Common myeloid progenitor, CD34-positive (primary cell): ENCODE data around the gene SH2D3A.

Source experiments
- CTCF ChIA-PET: fragments of 350-600 bp; sonication (Branson Sonifier 250); formaldehyde crosslinking; loops from one replicate; lab custom pipeline; 2021; ENCODE audit warnings: antibody characterized with exemption; lab: Charles Lee
- POLR2A ChIA-PET: fragments of 350-600 bp; sonication (Branson Sonifier 250); formaldehyde crosslinking; loops from one replicate; lab custom pipeline; 2021; ENCODE audit warnings: antibody characterized with exemption; lab: Charles Lee
- DNase-seq, 3 donors: peaks; one replicate each; pipeline versions ENCODE4 v3.0.0 to v3.0.0-alpha.2; 2013
- H3K27ac ChIP-seq, 2 experiments: 1 replicate in 1 of 2; 2 replicates in 1 of 2; pipeline ENCODE4 v1.7.0; 2013; ENCODE audit warnings: inconsistent platforms in 2 of 2, low read length in 2 of 2, mild to moderate bottlenecking in 2 of 2, low read depth in 1 of 2, moderate library complexity in 1 of 2; ENCODE audit not compliant: severe bottlenecking in 2 of 2, insufficient read depth in 1 of 2, poor library complexity in 1 of 2
- H3K27me3 ChIP-seq, 5 experiments: replicated peaks in 2 of 5; 1 replicate in 3 of 5; 2 replicates in 2 of 5; pipeline versions ENCODE4 v1.6.1 to v1.7.0; 2013; ENCODE audit warnings: low read length in 4 of 5, mild to moderate bottlenecking in 2 of 5, moderate library complexity in 2 of 5, inconsistent platforms in 1 of 5; ENCODE audit not compliant: insufficient read depth in 5 of 5, control insufficient read depth in 4 of 5
- H3K36me3 ChIP-seq, 4 experiments: 1 replicate in 2 of 4; 2 replicates in 2 of 4; pipeline versions ENCODE4 v1.6.1 to v1.7.0; 2013; ENCODE audit warnings: low read length in 3 of 4, control low read depth in 1 of 4, mild to moderate bottlenecking in 1 of 4; ENCODE audit not compliant: control insufficient read depth in 4 of 4, insufficient read depth in 4 of 4
- H3K4me1 ChIP-seq, 4 experiments: 1 replicate in 3 of 4; 2 replicates in 1 of 4; pipeline versions ENCODE4 v1.6.1 to v1.7.1; 2013; ENCODE audit warnings: low read length in 3 of 4, mild to moderate bottlenecking in 3 of 4, control low read depth in 1 of 4, inconsistent platforms in 1 of 4, moderate library complexity in 1 of 4; ENCODE audit not compliant: control insufficient read depth in 4 of 4, insufficient read depth in 4 of 4; ENCODE audit errors: control extremely low read depth in 1 of 4
- H3K4me3 ChIP-seq, 7 experiments: 1 replicate in 4 of 7; 2 replicates in 3 of 7; pipeline versions ENCODE4 v1.5.1 to v1.7.0; 2013; ENCODE audit warnings: mild to moderate bottlenecking in 7 of 7, low read length in 6 of 7, moderate library complexity in 6 of 7, inconsistent platforms in 2 of 7, low read depth in 2 of 7, control low read depth in 1 of 7; ENCODE audit not compliant: insufficient read depth in 4 of 7, control insufficient read depth in 1 of 7; ENCODE audit errors: extremely low read depth in 1 of 7
- H3K9me3 ChIP-seq, 5 experiments: 1 replicate in 4 of 5; 2 replicates in 1 of 5; pipeline versions ENCODE4 v1.6.1 to v1.7.1; 2013; ENCODE audit warnings: low read length in 4 of 5, mild to moderate bottlenecking in 2 of 5, inconsistent platforms in 1 of 5, low read depth in 1 of 5, moderate library complexity in 1 of 5; ENCODE audit not compliant: control insufficient read depth in 4 of 5, insufficient read depth in 2 of 5; ENCODE audit errors: control extremely low read depth in 1 of 5
- WGBS: methylation state at CpG from one replicate; pipeline ENCODE4 v1.1.5; 2013; ENCODE audit not compliant: insufficient coverage; 5-methylcytosine and 5-hydroxymethylcytosine counted together

Gene SH2D3A

DNA sequence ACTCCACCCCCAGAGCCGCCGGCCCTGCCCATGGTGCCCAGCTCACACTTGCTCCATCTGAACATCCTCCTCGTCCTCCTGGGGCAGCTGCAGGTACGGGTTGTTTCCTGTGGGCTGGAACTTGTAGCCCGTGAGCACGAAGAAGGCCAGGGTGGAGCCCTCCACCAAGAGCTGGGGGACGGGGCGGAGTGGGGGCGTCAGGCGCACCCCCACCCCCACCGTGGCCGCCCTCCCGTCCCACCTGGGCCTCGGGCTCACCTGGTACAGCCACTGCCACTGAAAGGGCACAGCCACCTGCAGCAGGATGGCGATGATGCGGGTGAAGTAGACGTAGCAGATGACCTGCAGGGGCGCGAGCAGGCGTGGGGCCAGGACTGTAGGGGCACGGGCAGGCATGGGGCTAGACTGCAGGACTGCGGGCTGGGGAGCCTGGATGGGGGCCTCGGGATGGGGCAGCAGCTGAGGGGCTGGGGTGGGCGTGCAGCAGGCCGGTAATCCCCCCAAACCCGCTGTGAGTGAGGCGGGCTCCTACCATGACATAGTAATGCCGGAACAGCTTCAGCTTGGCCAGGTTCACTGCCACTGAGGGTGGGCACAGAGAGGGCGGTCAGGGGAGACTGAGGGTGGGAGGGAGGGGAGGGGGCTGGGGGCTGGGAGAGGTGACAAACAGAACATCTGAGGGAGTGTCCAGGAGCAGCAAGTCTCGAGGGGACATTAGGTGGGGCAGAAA lies 36.1 kb downstream of the SH2D3A start:
- CTCF ChIA-PET: interaction anchor here (0.8 to 1.2 kb wide), 2 partner anchors 61 to 100 kb away, joined by 3 to 4 read pairs; partner anchors contain the start of gene TNFSF14

GRCh38 chr19:6730153-6730804 lies 37.0 kb downstream of the SH2D3A start:
- H3K4me3 ChIP-seq: no peak overlapping the region
- peaks cover 2 to 31% (median 14%) of the 10 kb centered on the region in 4 experiments for H3K36me3 ChIP-seq
- H3K27me3 ChIP-seq: no peaks in the 10 kb centered on the region
- WGBS: 84% methylated on average over 13 of the region's 27 CpGs
- H3K9me3 ChIP-seq: no peaks in the 10 kb centered on the region
- POLR2A ChIA-PET: no interaction called here
- H3K4me1 ChIP-seq: peaks cover 0 to 25% (median 12%) of the 10 kb centered on the region in 4 experiments
- CTCF ChIA-PET: interaction anchor here (0.8 to 1.6 kb wide), 3 partner anchors 8 to 99 kb away, joined by 3 to 4 read pairs (median 4); partner anchors contain the start of genes GPR108 and TNFSF14
- H3K27ac ChIP-seq: peak overlapping the region in 1 of 2 experiments; percentile 38
- DNase-seq: peak; percentile 49 to 59 (median 54)

More for the DNA sequence above, 36.1 kb downstream of the SH2D3A start:
- Histone ChIP-seq H3K4me3 (no peak overlapping the region), H3K9me3 (no peaks in the 10 kb centered on the region), H3K4me1 (peaks cover 0 to 28% (median 18%) of the 10 kb centered on the region in 4 experiments), H3K27me3 (no peaks in the 10 kb centered on the region), H3K27ac (no peak overlapping the region), H3K36me3 (peaks cover 2 to 31% (median 14%) of the 10 kb centered on the region in 4 experiments)
- WGBS: 94% methylated on average over 23 of the region's 30 CpGs
- POLR2A ChIA-PET: no interaction called here
- no peak for DNase-seq

DNA sequence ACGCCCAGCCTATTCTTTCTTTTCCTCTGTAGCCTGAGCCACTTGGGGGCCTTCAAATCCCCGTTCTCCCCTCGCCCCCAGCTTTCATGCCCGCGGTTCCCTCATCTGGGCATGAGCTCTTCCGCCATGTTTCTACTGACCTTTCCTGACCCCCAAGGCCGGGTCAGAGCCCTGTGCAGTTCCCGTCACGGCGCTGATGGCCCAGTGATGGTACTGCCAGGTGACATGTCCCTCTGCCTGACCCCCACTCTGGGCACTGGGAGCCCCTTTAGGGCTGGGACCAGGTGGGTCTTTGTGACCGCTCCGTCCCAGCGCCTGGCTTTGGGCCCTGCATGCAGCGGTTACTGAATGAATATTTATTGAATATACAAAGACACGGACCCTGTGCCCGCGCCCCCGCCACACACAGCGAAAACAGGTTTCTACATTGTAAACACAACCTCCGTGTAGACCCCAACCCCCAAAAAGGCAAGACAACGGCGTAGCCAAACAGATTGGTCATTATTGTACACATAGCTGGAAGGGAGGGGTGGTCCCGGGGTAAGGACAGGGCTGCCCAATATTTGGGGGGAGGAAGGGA lies 37.6 kb downstream of the SH2D3A start:
- H3K36me3 ChIP-seq: peaks cover 2 to 31% (median 14%) of the 10 kb centered on the region in 4 experiments
- no peaks in the 10 kb centered on the region for H3K27me3 ChIP-seq
- peaks cover 0 to 30% (median 18%) of the 10 kb centered on the region in 4 experiments for H3K4me1 ChIP-seq
- no peak for DNase-seq
- H3K9me3 ChIP-seq: no peaks in the 10 kb centered on the region
- CTCF ChIA-PET: interaction anchor here (1.2 to 1.6 kb wide), 2 partner anchors 8 to 98 kb away, joined by 3 to 4 read pairs; partner anchors contain the start of gene GPR108
- 97% methylated on average over 21 of the region's 23 CpGs for WGBS
- H3K27ac ChIP-seq: peak overlapping the region in 1 of 2 experiments; percentile 38
- no peak overlapping the region for H3K4me3 ChIP-seq
- POLR2A ChIA-PET: no interaction called here

- ChIA-PET POLR2A (no interaction called here), CTCF (interaction anchor here (0.7 to 1.6 kb wide), 4 partner anchors 9 to 95 kb away, joined by 3 to 4 read pairs (median 4); partner anchors contain the start of gene GPR108)
- 0% methylated on average over 5 of the region's 8 CpGs for WGBS
- H3K4me1 ChIP-seq: peaks cover 0 to 42% (median 29%) of the 10 kb centered on the region in 4 experiments
- DNase-seq: peak in 2 of 3 donors; percentile 39 to 46
- H3K4me3 ChIP-seq: peak overlapping the region in 1 of 7 experiments; percentile 42
- H3K27me3 ChIP-seq: no peaks in the 10 kb centered on the region
- no peak overlapping the region for H3K27ac ChIP-seq
- H3K9me3 ChIP-seq: no peaks in the 10 kb centered on the region
- H3K36me3 ChIP-seq: peaks cover 2 to 21% (median 10%) of the 10 kb centered on the region in 4 experiments
Observed at GRCh38 chr19:6728346-6728745, 38.9 kb downstream of the SH2D3A start.

- H3K27me3 ChIP-seq: no peaks in the 10 kb centered on the region
- POLR2A ChIA-PET: no interaction called here
- peaks cover 0 to 68% (median 50%) of the 10 kb centered on the region in 4 experiments for H3K4me1 ChIP-seq
- H3K36me3 ChIP-seq: no peaks in the 10 kb centered on the region
- H3K9me3 ChIP-seq: no peaks in the 10 kb centered on the region
- H3K4me3 ChIP-seq: no peak overlapping the region
- no peak overlapping the region for H3K27ac ChIP-seq
- no peak for DNase-seq
- 97% methylated on average over 12 of the region's 16 CpGs for WGBS
- CTCF ChIA-PET: interaction anchor here (0.6 to 2.3 kb wide), 3 partner anchors 11 to 175 kb away, joined by 3 to 12 read pairs (median 3); partner anchors contain the start of gene GPR108
Observed at GRCh38 chr19:6725513-6726231, 41.6 kb downstream of the SH2D3A start.

GRCh38 chr19:6724631-6725492 lies 42.4 kb downstream of the SH2D3A start:
- CTCF ChIA-PET: interaction anchor here (0.6 to 2.3 kb wide), 3 partner anchors 12 to 174 kb away, joined by 3 to 12 read pairs (median 3); partner anchors contain the start of gene GPR108

More at GRCh38 chr19:6724631-6725492, 42.4 kb downstream of the SH2D3A start:
- DNase-seq: no peak
- WGBS: 95% methylated on average over 13 of the region's 15 CpGs
- POLR2A ChIA-PET: interaction anchor here (0.6 kb wide), 1 partner anchor 20 kb away, joined by 3 read pairs; no protein-coding TSS in a partner anchor
- H3K4me3 ChIP-seq: no peak overlapping the region
- no peaks in the 10 kb centered on the region for H3K36me3 ChIP-seq
- no peak overlapping the region for H3K27ac ChIP-seq
- no peaks in the 10 kb centered on the region for H3K9me3 ChIP-seq
- H3K27me3 ChIP-seq: no peaks in the 10 kb centered on the region
- peaks cover 0 to 72% (median 55%) of the 10 kb centered on the region in 4 experiments for H3K4me1 ChIP-seq
